Smooth muscle cell (in vitro differentiated cells): Measurements from ENCODE around the gene ZNF746. TPM values are rescaled to one million over a fixed set of nuclear protein-coding genes. Genes with fewer than 3 reads are reported as not detected.

ENCODE experiments used
- DNase-seq: peaks from one replicate; lab custom pipeline; 2025; ENCODE audit not compliant: unreplicated experiment; lab: John Stamatoyannopoulos, UW
- H2AFZ ChIP-seq: fragments of 200-600 bp; sonication (generic); 2 replicates; pipeline ENCODE4 v1.6.0; 2016; ENCODE audit warnings: antibody characterized with exemption, low read depth, mild to moderate bottlenecking
- H3F3A ChIP-seq: fragments of 200-600 bp; sonication (generic); 2 replicates; pipeline ENCODE4 v1.6.0; 2017; ENCODE audit warnings: antibody characterized with exemption, low read depth
- H3K27ac ChIP-seq: fragments of 200-600 bp; sonication (generic); 2 replicates; pipeline ENCODE4 v1.5.1; 2016; ENCODE audit warnings: low read depth, mild to moderate bottlenecking
- H3K27me3 ChIP-seq: fragments of 200-600 bp; sonication (generic); 2 replicates; pipeline ENCODE4 v1.6.1; 2016; ENCODE audit warnings: low read depth, mild to moderate bottlenecking
- H3K36me3 ChIP-seq: fragments of 200-600 bp; sonication (generic); 2 replicates; pipeline ENCODE4 v1.5.1; 2016; ENCODE audit warnings: low read depth
- H3K4me1 ChIP-seq: fragments of 200-600 bp; sonication (generic); 2 replicates; pipeline ENCODE4 v1.5.1; 2016; ENCODE audit warnings: low read depth
- H3K4me2 ChIP-seq: fragments of 200-600 bp; sonication (generic); 2 replicates; pipeline ENCODE4 v1.6.0; 2016; ENCODE audit warnings: mild to moderate bottlenecking
- H3K4me3 ChIP-seq: fragments of 200-600 bp; sonication (generic); 2 replicates; pipeline ENCODE4 v1.5.1; 2016; ENCODE audit warnings: mild to moderate bottlenecking
- H3K79me2 ChIP-seq: fragments of 200-600 bp; sonication (generic); 2 replicates; pipeline ENCODE4 v1.6.0; 2016; ENCODE audit warnings: low read depth, mild to moderate bottlenecking
- H3K9ac ChIP-seq: fragments of 200-600 bp; sonication (generic); 2 replicates; pipeline ENCODE4 v1.6.0; 2016; ENCODE audit warnings: low read depth
- H3K9me3 ChIP-seq: fragments of 200-600 bp; sonication (generic); replicated peaks from 2 replicates; pipeline ENCODE4 v1.5.1; 2016; ENCODE audit warnings: low read depth
- H4K20me1 ChIP-seq: fragments of 200-600 bp; sonication (generic); 2 replicates; pipeline ENCODE4 v1.6.0; 2016; ENCODE audit warnings: low read depth
- CTCF ChIP-seq: fragments of 200-600 bp; sonication (generic); IDR thresholded peaks from 2 replicates; pipeline ENCODE4 v1.5.1; 2017; ENCODE audit warnings: borderline replicate concordance, mild to moderate bottlenecking, antibody characterized with exemption; ENCODE audit not compliant: insufficient read depth, poor library complexity, severe bottlenecking
- WGBS: methylation state at CpG from one replicate; pipeline ENCODE4 v1.1.7; 2016; ENCODE audit warnings: low lambda C conversion rate; 5-methylcytosine and 5-hydroxymethylcytosine counted together
- polyA plus RNA-seq: library from polyadenylated mRNA; unstranded; fragments of >200 nt; fragmentation: Nextera tagmentation; extraction: Ambion mirVana; gene quantifications from 2 replicates; pipeline ENCODE4 v1.2.1, GENCODE V29; 2016
- total RNA-seq: library from RNA; depleted of rRNA; stranded (reverse); fragments of >200 nt; gene quantifications from 2 replicates; pipeline ENCODE4 v1.2.3, GENCODE V29; 2014

Gene ZNF746
- total and polyA plus RNA-seq, 2 experiments from 2014 or later: 14.2 to 17.2 TPM

- Histone ChIP-seq H3F3A (peaks cover 4% of the 10 kb centered on the region), H2AFZ (no peak overlapping the region), H3K4me3 (no peak overlapping the region), H3K36me3 (peaks cover 10% of the 10 kb centered on the region), H3K9me3 (no peaks in the 10 kb centered on the region), H3K4me2 (no peak overlapping the region), H3K4me1 (no peaks in the 10 kb centered on the region), H3K27me3 (no peaks in the 10 kb centered on the region), H4K20me1 (no peaks in the 10 kb centered on the region), H3K27ac (peak overlapping the region; percentile 70), H3K9ac (no peak overlapping the region), H3K79me2 (peaks cover 29% of the 10 kb centered on the region)
- no peak for TF ChIP-seq CTCF
- 100% methylated on average over 1 of the region's 1 CpG for WGBS
- DNase-seq: no peak
These were observed 18.9 kb downstream of the ZNF746 start for GRCh38 chr7:149478754-149479153.

GRCh38 chr7:149477494-149478443 is 19.8 kb downstream of the ZNF746 start:
- Histone ChIP-seq H3K79me2 (peaks cover 24% of the 10 kb centered on the region), H2AFZ (no peak overlapping the region), H3K9ac (no peak overlapping the region), H3K4me2 (no peak overlapping the region), H3K27me3 (no peaks in the 10 kb centered on the region), H3F3A (peaks cover 4% of the 10 kb centered on the region), H3K27ac (peak overlapping the region; percentile 70), H3K36me3 (peaks cover 12% of the 10 kb centered on the region), H3K4me1 (no peaks in the 10 kb centered on the region), H3K4me3 (no peak overlapping the region), H3K9me3 (no peaks in the 10 kb centered on the region), H4K20me1 (no peaks in the 10 kb centered on the region)
- no peak for TF ChIP-seq CTCF
- DNase-seq: no peak
- 78% methylated on average over 18 of the region's 18 CpGs for WGBS

GRCh38 chr7:149476791-149477190 is 20.8 kb downstream of the ZNF746 start:
- H3K4me3 ChIP-seq: no peak overlapping the region
- H3K9me3 ChIP-seq: no peaks in the 10 kb centered on the region
- H2AFZ ChIP-seq: no peak overlapping the region
- H3K36me3 ChIP-seq: peaks cover 16% of the 10 kb centered on the region
- no peak overlapping the region for H3K27ac ChIP-seq
- DNase-seq: no peak
- H4K20me1 ChIP-seq: no peaks in the 10 kb centered on the region
- no peak overlapping the region for H3K4me2 ChIP-seq
- no peaks in the 10 kb centered on the region for H3K27me3 ChIP-seq
- TF ChIP-seq CTCF: no peak
- H3K79me2 ChIP-seq: peaks cover 17% of the 10 kb centered on the region
- peaks cover 4% of the 10 kb centered on the region for H3F3A ChIP-seq
- H3K4me1 ChIP-seq: no peaks in the 10 kb centered on the region
- 98% methylated on average over 11 of the region's 12 CpGs for WGBS
- no peak overlapping the region for H3K9ac ChIP-seq
